Effector CD4-positive, alpha-beta T cell (primary cell): ENCODE results near the gene WDR31.

ENCODE experiments used
- DNase-seq: peaks from one replicate; pipeline ENCODE4 v3.0.0-alpha.2; 2020

The WDR31 gene

DNA sequence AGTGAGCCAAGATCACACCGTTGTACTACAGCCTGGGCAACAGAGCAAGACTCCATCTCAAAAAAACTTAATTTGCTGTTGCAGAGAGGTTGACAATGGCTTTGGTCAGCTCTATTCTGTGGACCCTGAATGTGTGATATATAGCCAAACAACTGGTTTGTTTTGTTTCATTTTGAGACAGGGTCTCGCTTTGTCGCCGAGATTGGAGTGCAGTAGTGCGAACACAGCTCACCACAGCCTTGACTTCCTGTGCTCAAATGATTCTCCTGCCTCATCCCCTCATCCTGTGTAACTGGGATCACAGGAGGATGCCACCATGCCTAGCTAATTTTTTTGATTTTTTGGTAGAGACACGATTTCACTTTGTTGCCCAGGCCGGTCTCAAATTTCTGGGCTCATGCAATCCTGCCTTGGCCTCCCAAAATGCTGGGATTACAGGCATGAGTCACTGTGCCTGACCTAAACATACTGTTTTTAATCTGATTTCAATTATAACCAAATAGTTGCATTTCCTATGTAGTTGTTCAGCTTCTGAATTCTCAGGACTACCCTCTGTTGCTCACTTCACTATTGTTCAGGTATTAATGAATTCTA lies 46.7 kb downstream of the WDR31 start:
- no peak for DNase-seq

- no peak for DNase-seq
Measured at GRCh38 chr9:113290052-113290607, 49.9 kb downstream of the WDR31 start.

DNA sequence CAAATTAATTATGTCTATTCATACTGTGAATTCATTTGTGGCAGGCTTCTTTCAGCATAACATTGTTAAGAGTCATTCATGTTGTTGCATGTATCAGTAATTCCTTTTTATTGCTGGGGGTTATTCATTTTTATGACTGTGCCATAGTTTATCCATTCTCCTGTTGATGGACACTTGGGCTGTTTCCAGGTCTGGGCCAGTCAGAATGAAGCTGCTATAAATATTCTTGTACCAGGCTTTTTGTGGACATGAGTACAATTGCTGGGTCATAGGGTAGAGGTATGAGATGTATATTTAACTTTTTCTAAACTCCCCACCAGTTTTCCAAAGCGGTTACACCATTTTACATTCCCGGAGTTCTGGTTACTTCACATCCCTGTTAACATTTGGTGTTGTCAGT lies 51.0 kb downstream of the WDR31 start:
- DNase-seq, result no peak

DNA sequence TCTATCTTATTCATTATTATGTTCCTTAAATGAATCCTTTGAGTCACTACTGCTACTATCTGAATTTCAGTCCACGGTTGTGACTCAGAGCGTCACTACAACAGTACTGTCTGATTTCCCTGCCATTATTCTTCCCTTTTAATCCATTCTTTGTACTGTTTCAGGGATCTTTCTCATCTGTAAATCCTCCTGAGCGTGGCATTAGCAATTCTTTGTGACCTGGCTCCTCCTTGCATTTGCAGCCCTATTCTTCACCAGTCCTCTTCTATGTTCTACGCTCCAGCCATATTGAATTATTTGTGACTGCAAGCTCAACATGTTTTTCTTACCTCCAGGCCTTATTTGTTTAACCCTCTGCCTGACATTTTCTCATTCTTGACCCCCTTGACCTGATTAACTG lies 58.7 kb downstream of the WDR31 start:
- DNase-seq, result no peak

- DNase-seq, result no peak
Measured at GRCh38 chr9:113278840-113279239, 61.2 kb downstream of the WDR31 start.

- peak; percentile 94 for DNase-seq
Measured at GRCh38 chr9:113275157-113276131, 64.6 kb downstream of the WDR31 start, which contains the start of the genes CDC26 and PRPF4. Gene CDC26, minus strand, starts transcription at chr9:113275572. Its CDS starts 3,065 bp downstream, at chr9:113272507. Gene PRPF4, plus strand, starts transcription at chr9:113275658. Its CDS starts 86 bp downstream, at chr9:113275744.

- peak; percentile 44 for DNase-seq
Measured at GRCh38 chr9:113274474-113275156, 65.5 kb downstream of the WDR31 start.

- DNase-seq, result no peak
Measured at GRCh38 chr9:113269871-113270270, 70.2 kb downstream of the WDR31 start.

DNA sequence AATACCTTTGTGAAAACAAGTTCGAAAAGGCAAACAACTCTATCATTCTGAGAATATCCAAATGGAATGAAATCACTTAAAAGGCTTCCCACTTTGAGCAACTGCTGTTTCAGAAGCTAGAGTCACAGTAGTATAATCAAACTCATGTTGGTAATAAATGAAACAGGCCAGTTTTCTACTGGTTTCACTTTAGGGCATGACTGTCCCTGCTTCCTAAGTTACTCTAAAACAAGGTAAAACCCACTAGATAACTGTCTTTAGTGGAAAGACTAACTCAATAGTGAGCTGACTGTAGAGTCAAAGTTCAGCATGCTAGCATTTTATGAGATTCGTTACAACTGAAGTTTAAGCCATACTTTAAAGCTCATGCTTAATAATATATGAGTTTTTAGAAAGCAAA lies 70.7 kb downstream of the WDR31 start:
- DNase-seq, result no peak

DNA sequence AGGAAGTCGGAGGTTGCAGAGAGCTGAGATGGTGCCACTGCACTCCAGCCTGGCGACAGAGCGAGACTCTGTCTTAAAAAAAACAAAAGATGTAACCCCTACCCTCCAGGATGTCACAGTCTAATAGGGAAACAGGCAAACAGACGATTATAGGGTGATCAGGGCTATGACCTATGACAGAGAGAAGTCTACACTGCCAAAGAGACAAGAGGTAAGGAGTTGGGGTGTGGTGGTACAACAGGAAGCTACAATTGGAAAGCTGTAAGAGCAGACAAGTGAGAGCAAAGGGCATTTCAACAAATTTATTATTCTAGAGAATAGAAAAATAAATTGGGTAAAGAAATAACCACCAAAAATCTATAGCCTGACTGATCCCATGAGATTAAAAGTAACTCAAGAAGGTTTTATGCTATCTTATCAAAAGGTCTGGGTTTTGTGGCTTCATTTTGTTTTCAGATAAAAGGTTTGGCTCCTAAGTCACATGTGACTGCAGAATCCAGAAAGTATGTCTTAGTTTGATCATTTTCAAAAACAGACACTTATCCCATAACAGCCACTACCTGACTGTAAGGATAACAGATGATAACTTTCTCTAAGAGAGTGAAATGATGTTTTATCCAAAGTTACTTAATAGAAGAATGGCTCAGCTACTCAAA lies 72.0 kb downstream of the WDR31 start:
- DNase-seq, result no peak

DNA sequence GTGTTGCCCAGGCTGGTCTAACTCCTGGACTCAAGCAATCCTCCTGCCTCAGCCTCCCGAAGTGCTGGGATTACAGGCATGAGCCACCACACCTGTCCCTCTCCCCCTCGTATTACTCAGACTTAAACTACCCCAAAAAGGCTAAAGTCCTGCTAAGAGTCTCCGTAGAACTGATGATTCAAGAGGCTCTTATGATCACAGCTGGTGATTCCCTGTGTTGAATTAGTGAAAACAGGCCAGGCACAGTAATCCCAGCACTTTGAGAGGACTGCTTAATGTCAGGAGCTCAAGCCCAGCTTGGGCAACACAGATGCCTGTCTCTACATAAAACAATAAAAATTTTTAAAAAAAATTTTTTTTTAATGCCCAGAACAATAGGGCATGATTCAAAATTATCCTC lies 73.9 kb downstream of the WDR31 start:
- no peak for DNase-seq
